Body of pancreas (tissue), 4 donors: ENCODE results near the gene LAMA5. TPM values are rescaled to one million over a fixed set of nuclear protein-coding genes. Genes with fewer than 3 reads are reported as not detected.

Experiments
- ATAC-seq: fragments of 150-250 bp; one replicate; pipeline ENCODE4 v1.9.1; 2016
- DNase-seq, 4 donors: peaks; one replicate each; pipeline ENCODE4 v3.0.0-alpha.2; 2019
- H3K27ac ChIP-seq, 4 donors: fragments of 200-600 bp; sonication (generic); 1 replicate in 3 of 4; 2 replicates in 1 of 4; pipeline versions ENCODE4 v1.5.1 to v1.6.1; 2016 to 2019; ENCODE audit warnings: mild to moderate bottlenecking in 1 of 4, mixed read lengths in 1 of 4, moderate library complexity in 1 of 4
- H3K27me3 ChIP-seq, 2 donors: fragments of 200-600 bp; sonication (generic); one replicate each; pipeline ENCODE4 v1.6.0; 2016; ENCODE audit warnings: mild to moderate bottlenecking in 1 of 2
- H3K36me3 ChIP-seq, 2 donors: fragments of 200-600 bp; sonication (generic); replicated peaks in 1 of 2; 2 replicates each; pipeline ENCODE4 v1.5.1; 2016; ENCODE audit warnings: low read depth in 2 of 2; ENCODE audit not compliant: insufficient read depth in 1 of 2
- H3K4me1 ChIP-seq: fragments of 200-600 bp; sonication (generic); one replicate; pipeline ENCODE4 v1.6.0; 2016
- H3K4me3 ChIP-seq, 2 donors: fragments of 200-600 bp; sonication (generic); 1 replicate in 1 of 2; 2 replicates in 1 of 2; pipeline ENCODE4 v1.5.1; 2016 to 2019
- H3K9me3 ChIP-seq, 3 donors: fragments of 200-600 bp; sonication (generic); 1 replicate in 2 of 3; 2 replicates in 1 of 3; pipeline ENCODE4 v1.5.1; 2016
- POLR2A ChIP-seq, 3 donors: fragments of 450-650 bp; IDR thresholded peaks; one replicate each; pipeline ENCODE4 v1.6.1; 2016; ENCODE audit warnings: antibody characterized with exemption in 3 of 3, mild to moderate bottlenecking in 2 of 3
- WGBS, 2 donors: methylation state at CpG; one replicate each; pipeline ENCODE4 v1.1.5; 2017; 5-methylcytosine and 5-hydroxymethylcytosine counted together
- intact Hi-C: fragments of 100-400 bp; cut with DNase I; formaldehyde crosslinking; loops from one replicate; pipeline ENCODE4 v1.15.1; 2023
- total RNA-seq, 2 donors: library from RNA; depleted of rRNA; stranded (reverse); fragments of >200 nt; gene quantifications; one replicate each; pipeline ENCODE4 v1.1.0, GENCODE V29; 2016
- TF ChIP-seq, protein P1 (sequence below), 7 experiments: fragments of 450-650 bp in 4 of 7; fragments of 200-600 bp in 3 of 7; sonication (generic) in 3 of 7; IDR thresholded peaks; one replicate each; pipeline ENCODE4 v1.5.1; 2016 to 2019; ENCODE audit warnings: antibody characterized with exemption in 7 of 7

Gene LAMA5
- total RNA-seq, 2 donors from 2014 or later, result 115 to 185 TPM

DNA sequence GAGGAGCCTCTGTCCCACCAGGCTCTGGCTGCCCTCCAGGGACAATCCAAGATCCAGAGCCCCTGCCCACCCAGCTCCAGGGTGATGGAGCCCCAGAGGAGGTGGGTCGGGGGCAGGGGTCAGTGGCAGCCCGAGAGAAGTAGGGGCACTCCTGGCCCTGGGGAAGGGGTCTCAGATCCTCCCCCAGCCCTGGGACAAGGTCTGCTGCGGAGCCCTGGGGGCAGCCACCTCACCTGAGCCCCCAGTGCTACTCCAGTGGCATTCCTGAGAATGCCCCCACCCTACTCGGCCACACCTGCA is 2.7 kb upstream of the LAMA5 start:
- H3K27me3 ChIP-seq, result no peaks in the 10 kb centered on the region
- no peaks in the 10 kb centered on the region for H3K9me3 ChIP-seq
- no peaks in the 10 kb centered on the region for H3K36me3 ChIP-seq
- H3K4me3 ChIP-seq, result no peak overlapping the region
- 52% methylated on average over 4 of the region's 4 CpGs; no CpG with 5 or more reads in 1 of the 2 donors for WGBS, 2 donors
- H3K27ac ChIP-seq, result no peak overlapping the region
- intact Hi-C loops, result no loop called here
- peaks cover 57% of the 10 kb centered on the region for H3K4me1 ChIP-seq
- ATAC-seq (no peak), DNase-seq (no peak)
- TF ChIP-seq POLR2A (IDR thresholded peaks at IDR 0.05), result no peak
- TF ChIP-seq, protein P1, sequence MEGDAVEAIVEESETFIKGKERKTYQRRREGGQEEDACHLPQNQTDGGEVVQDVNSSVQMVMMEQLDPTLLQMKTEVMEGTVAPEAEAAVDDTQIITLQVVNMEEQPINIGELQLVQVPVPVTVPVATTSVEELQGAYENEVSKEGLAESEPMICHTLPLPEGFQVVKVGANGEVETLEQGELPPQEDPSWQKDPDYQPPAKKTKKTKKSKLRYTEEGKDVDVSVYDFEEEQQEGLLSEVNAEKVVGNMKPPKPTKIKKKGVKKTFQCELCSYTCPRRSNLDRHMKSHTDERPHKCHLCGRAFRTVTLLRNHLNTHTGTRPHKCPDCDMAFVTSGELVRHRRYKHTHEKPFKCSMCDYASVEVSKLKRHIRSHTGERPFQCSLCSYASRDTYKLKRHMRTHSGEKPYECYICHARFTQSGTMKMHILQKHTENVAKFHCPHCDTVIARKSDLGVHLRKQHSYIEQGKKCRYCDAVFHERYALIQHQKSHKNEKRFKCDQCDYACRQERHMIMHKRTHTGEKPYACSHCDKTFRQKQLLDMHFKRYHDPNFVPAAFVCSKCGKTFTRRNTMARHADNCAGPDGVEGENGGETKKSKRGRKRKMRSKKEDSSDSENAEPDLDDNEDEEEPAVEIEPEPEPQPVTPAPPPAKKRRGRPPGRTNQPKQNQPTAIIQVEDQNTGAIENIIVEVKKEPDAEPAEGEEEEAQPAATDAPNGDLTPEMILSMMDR (IDR thresholded peaks at IDR 0.05), result no peak

DNA sequence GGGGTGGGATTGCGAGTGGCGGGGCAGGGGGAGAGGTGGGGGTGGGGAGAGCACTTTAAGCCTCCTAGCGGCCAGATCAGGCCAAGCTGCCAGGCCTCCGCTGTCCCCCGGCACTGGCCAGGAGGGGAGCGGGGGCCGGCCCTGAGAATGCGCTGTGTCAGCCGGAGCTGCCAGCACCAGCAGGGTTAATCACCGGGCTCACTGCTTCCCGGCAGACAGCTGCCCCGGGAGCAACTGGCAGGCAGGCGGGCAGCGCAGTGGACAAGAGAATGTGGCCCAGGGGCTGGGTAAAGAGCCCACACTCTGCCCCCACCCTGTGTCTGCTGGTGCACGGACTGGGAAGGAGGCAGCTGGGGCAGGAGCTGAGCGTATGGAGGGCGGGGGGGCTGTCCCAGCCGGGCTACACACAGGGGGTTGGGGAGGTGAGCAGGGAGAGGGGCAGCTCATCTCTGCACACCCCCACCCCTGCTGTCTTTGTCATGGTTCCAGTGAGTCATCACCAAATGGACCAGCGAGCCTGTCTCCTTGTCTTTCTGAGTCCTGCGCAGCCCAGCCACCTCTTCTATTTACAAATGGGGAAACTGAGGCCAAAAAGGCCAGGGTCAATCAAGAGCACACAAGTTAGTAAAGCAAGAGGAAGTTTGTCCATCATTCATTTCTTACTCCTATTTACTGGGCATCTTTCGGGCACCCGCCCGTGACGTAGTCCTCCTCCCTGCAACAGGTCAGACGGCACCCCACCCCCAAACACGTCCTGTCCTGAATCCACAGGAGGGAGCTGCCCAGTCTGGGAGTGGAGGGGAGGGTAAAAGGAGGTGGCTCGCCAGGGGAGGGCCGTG is 2.1 kb upstream of the LAMA5 start:
- H3K27ac ChIP-seq, result peak overlapping the region in 2 of 4 donors; percentile 86 to 88
- TF ChIP-seq, protein P1 (IDR thresholded peaks at IDR 0.05), result peak in 4 of 7 experiments; percentile 15 to 34 (median 20)
- TF ChIP-seq POLR2A (IDR thresholded peaks at IDR 0.05), result no peak
- H3K36me3 ChIP-seq, result no peaks in the 10 kb centered on the region
- peak in 1 of 4 donors; percentile 46 for DNase-seq
- ATAC-seq, result no peak
- no peak overlapping the region for H3K4me3 ChIP-seq
- H3K4me1 ChIP-seq, result peaks cover 57% of the 10 kb centered on the region
- intact Hi-C loops, result no loop called here
- WGBS, 2 donors, result 31 to 58% methylated on average over 13 to 26 of the region's 28 CpGs
- no peaks in the 10 kb centered on the region for H3K9me3 ChIP-seq
- H3K27me3 ChIP-seq, result no peaks in the 10 kb centered on the region

DNA sequence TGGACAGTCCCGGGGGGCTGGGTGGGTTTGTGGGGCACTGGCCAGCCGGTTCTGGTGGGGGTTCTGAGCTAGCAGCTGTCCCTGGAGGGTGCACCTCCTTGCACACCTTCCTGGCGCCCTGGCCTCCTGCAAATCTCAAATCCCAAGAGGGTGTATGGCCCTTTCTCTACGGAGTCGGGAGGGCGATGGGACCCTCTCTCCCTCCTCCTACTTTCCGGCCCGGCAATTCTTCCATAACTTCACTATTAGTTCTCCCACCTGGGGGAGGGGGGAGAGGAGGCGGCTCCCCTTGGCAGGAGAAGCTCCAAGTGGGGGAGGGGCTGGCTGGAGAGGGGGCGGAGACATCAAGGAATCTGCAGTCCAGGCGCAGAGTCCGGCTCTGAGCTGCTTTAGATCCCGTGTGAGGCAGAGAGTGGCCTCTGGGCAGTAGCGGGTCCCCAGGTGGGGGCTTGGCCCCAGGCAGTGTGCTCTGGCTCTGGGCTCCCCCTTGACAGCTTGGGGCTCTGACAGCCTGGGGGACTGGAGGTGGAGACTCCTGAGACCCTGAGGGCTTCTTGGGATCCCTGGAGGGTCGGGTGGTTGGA is 1.4 kb upstream of the LAMA5 start:
- Histone ChIP-seq H3K4me1 (peaks cover 64% of the 10 kb centered on the region), H3K4me3 (no peak overlapping the region), H3K36me3 (no peaks in the 10 kb centered on the region), H3K27me3 (no peaks in the 10 kb centered on the region), H3K9me3 (no peaks in the 10 kb centered on the region), H3K27ac (peak overlapping the region in 3 of 4 donors; percentile 72 to 88 (median 86))
- DNase-seq, result peak in 3 of 4 donors; percentile 54 to 72 (median 58)
- WGBS, 2 donors, result 24 to 40% methylated on average over 3 to 14 of the region's 15 CpGs
- ATAC-seq, result no peak
- intact Hi-C loops, result no loop called here
- TF ChIP-seq, protein P1 (IDR thresholded peaks at IDR 0.05), result no peak
- no peak for TF ChIP-seq POLR2A (IDR thresholded peaks at IDR 0.05)

DNA sequence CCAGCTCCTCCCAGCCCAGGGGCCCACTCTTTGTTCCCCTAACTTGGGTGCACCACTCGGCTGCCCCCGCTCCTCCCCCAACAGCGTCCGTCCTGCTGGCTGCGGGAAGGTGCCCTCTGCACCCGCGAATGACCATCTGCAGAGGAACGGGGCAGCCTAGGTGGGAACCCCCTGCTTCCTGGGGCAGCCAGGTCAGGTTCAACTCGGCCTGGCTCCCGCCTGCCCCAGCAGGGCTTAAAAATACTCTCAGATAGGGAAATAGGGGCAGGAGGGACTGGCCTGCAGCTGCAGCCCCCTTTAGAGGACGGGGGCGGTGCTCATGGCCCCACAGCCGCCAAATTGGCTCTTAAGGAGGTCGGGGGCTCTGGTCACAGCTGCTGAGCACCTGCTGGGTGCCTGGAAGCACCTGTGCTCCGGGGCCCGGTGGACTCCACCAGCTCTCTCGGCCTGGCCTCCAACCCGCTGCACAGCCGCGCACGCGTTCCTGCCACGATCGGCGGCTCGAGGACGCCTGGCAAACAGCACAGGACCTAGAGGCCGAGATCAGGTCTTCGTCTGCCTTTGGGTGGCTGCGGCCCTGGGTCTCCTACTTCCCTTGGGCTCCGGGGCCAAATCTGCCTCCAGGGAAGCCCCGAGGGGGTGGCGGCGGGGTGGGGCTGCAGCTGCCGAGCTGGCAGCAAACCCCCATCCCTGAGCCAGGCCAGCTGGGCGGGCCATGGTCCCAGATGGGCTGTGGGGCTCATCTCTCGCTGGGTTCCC is 700 bp upstream of the LAMA5 start:
- no peaks in the 10 kb centered on the region for H3K9me3 ChIP-seq
- intact Hi-C loops, result no loop called here
- peak overlapping the region; percentile 44 to 88 (median 79) for H3K27ac ChIP-seq
- TF ChIP-seq POLR2A (IDR thresholded peaks at IDR 0.05), result no peak
- TF ChIP-seq, protein P1 (IDR thresholded peaks at IDR 0.05), result no peak
- peak in 3 of 4 donors; percentile 55 to 67 (median 67) for DNase-seq
- 22 to 26% methylated on average over 6 to 37 of the region's 37 CpGs for WGBS, 2 donors
- H3K4me1 ChIP-seq, result peaks cover 70% of the 10 kb centered on the region
- ATAC-seq, result peak; percentile 12
- no peaks in the 10 kb centered on the region for H3K36me3 ChIP-seq
- H3K4me3 ChIP-seq, result no peak overlapping the region
- H3K27me3 ChIP-seq, result no peaks in the 10 kb centered on the region
